ENCODE results near the gene FAM168A. TPM values are rescaled to one million over a fixed set of nuclear protein-coding genes. Genes with fewer than 3 reads are reported as not detected.

The FAM168A gene
- total and polyA plus RNA-seq, 9 of the 15 experiments (the other 6 are each of a cell fraction or from before 2014, with no cell fraction given): 0.44 to 7.2 (median 2.9) TPM

- peaks cover 31% of the 10 kb centered on the region for H4K20me1 ChIP-seq (replicated peaks; ENCODE audit: control insufficient read depth, insufficient read depth, low read length)
- H2AFZ ChIP-seq (ENCODE audit: low read depth, low read length): no peak overlapping the region
- no peak for TF ChIP-seq ZNF23 (CRISPR knock-in tag; IDR thresholded peaks at IDR 0.05)
- TF ChIP-seq RBFOX2 (IDR thresholded peaks at IDR 0.05; ENCODE audit: low read depth, low read length): 0 out of 2 replicates have a peak, but pooled peaks have one; percentile 25
- in situ Hi-C loops (cut with MboI): loop anchor here (5.0 kb wide), 2 partner anchors 39 to 84 kb away; partner anchors contain the start of gene ARHGEF17
- ATAC-seq (no peak), DNase-seq (ENCODE audit: extremely low read depth in 1 of 4, low spot score in 3 of 4) (no peak), FAIRE-seq (no peak)
- peak overlapping the region in 1 of 2 experiments; percentile 65; a peak in 2 of 4 replicates for H3K9ac ChIP-seq (ENCODE audit: insufficient read depth in 1 of 2, low read depth in 2 of 2, low read length in 2 of 2)
- ChIA-PET CTCF (ENCODE audit: low intra/inter-chr PET ratio) (interaction anchor here (1.5 to 4.0 kb wide), 2 partner anchors 40 kb away, joined by 3 to 51 read pairs; no protein-coding TSS in a partner anchor), POLR2A (interaction anchor here (1.2 kb wide), 1 partner anchor 9 kb away, joined by 4 read pairs; no protein-coding TSS in a partner anchor)
- intact Hi-C loops (cut with micrococcal nuclease): no loop called here
- H3K4me3 ChIP-seq: no peak overlapping the region
- no peak overlapping the region for H3K27ac ChIP-seq (ENCODE audit: extremely low read depth, low read depth, low read length)
- H3K79me2 ChIP-seq (ENCODE audit: control insufficient read depth, insufficient read depth, low read length): peaks cover 26% of the 10 kb centered on the region
- H3K27me3 ChIP-seq (ENCODE audit: control insufficient read depth in 2 of 2, insufficient read depth in 2 of 2, low read length in 2 of 2): no peaks in the 10 kb centered on the region
- H3K36me3 ChIP-seq (ENCODE audit: control insufficient read depth, insufficient read depth, low read length): peaks cover 68% of the 10 kb centered on the region; the same call in 2 of the 3 replicates
- 87% methylated on average over 11 of the region's 12 CpGs for WGBS (ENCODE audit: insufficient coverage, low coverage, missing lambda C conversion rate)
- H3K9me1 ChIP-seq (ENCODE audit: control insufficient read depth, insufficient read depth, low read length): peaks cover 6% of the 10 kb centered on the region
- H3K4me1 ChIP-seq (replicated peaks in 1 of 2; ENCODE audit: control insufficient read depth in 2 of 2, insufficient read depth in 2 of 2, low read length in 2 of 2): peaks cover 9 to 65% of the 10 kb centered on the region in 2 experiments
- no TSS peak for BruUV-seq (replicated peaks)
- H3K4me2 ChIP-seq (ENCODE audit: insufficient read depth, low read length): no peak overlapping the region
- H3K9me3 ChIP-seq (replicated peaks; ENCODE audit: control insufficient read depth, insufficient read depth, low read depth, low read length): no peaks in the 10 kb centered on the region
Observed at GRCh38 chr11:73390601-73391565, 207.0 kb downstream of the FAM168A start.

DNA sequence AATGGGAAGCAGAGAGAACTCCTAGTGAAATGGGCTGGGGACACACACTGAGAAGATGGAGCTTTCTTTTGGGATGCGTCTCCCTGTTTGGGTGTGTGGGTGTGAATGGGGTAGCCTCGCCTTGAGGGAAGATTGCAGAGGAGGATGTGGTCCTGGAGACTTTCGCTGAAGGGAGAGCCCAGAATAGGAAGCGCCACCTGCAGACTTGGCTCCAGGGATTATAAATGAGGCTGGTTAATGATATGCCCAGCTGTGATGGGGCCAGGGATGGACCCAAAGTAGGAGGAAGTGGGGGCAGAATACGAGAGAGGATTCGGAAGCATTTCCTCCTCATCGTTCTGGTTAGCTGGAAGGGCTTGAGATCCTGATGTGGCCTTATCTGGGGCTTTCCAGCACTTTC lies 208.0 kb downstream of the FAM168A start:
- Histone ChIP-seq H3K9me3 (replicated peaks; ENCODE audit: control insufficient read depth, insufficient read depth, low read depth, low read length) (no peaks in the 10 kb centered on the region), H3K27me3 (ENCODE audit: control insufficient read depth in 2 of 2, insufficient read depth in 2 of 2, low read length in 2 of 2) (no peaks in the 10 kb centered on the region), H4K20me1 (replicated peaks; ENCODE audit: control insufficient read depth, insufficient read depth, low read length) (peaks cover 30% of the 10 kb centered on the region), H3K27ac (ENCODE audit: extremely low read depth, low read depth, low read length) (no peak overlapping the region), H3K4me3 (no peak overlapping the region), H3K36me3 (ENCODE audit: control insufficient read depth, insufficient read depth, low read length) (peaks cover 61% of the 10 kb centered on the region; the same call in 2 of the 3 replicates), H3K9me1 (ENCODE audit: control insufficient read depth, insufficient read depth, low read length) (peaks cover 6% of the 10 kb centered on the region), H2AFZ (ENCODE audit: low read depth, low read length) (no peak overlapping the region), H3K79me2 (ENCODE audit: control insufficient read depth, insufficient read depth, low read length) (peaks cover 36% of the 10 kb centered on the region), H3K9ac (ENCODE audit: insufficient read depth in 1 of 2, low read depth in 2 of 2, low read length in 2 of 2) (no peak overlapping the region), H3K4me1 (replicated peaks in 1 of 2; ENCODE audit: control insufficient read depth in 2 of 2, insufficient read depth in 2 of 2, low read length in 2 of 2) (peaks cover 19 to 71% of the 10 kb centered on the region in 2 experiments), H3K4me2 (ENCODE audit: insufficient read depth, low read length) (no peak overlapping the region)
- no peak for FAIRE-seq
- in situ Hi-C loops (cut with MboI): loop anchor here (5.0 kb wide), 2 partner anchors 38 to 83 kb away; partner anchors contain the start of gene ARHGEF17
- ChIA-PET POLR2A (interaction anchor here (1.2 kb wide), 1 partner anchor 10 kb away, joined by 4 read pairs; no protein-coding TSS in a partner anchor), CTCF (ENCODE audit: low intra/inter-chr PET ratio) (interaction anchor here (1.5 kb wide), 1 partner anchor 39 kb away, joined by 3 read pairs; no protein-coding TSS in a partner anchor)
- WGBS (ENCODE audit: insufficient coverage, low coverage, missing lambda C conversion rate): 82% methylated on average over 7 of the region's 7 CpGs
- no TSS peak for BruUV-seq (replicated peaks)
- ATAC-seq: no peak
- intact Hi-C loops (cut with micrococcal nuclease): no loop called here
- no peak for DNase-seq (ENCODE audit: extremely low read depth in 1 of 4, low spot score in 3 of 4)
- TF ChIP-seq NUFIP1 (IDR thresholded peaks at IDR 0.05; ENCODE audit: partially characterized antibody): no peak
- no peak for TF ChIP-seq MTA3 (IDR thresholded peaks at IDR 0.05; ENCODE audit: borderline replicate concordance)
- TF ChIP-seq ZNF584 (CRISPR knock-in tag; IDR thresholded peaks at IDR 0.05; ENCODE audit: low read depth): no peak
- TF ChIP-seq GTF2E2 (tag; IDR thresholded peaks at IDR 0.05): no peak
- no peak for TF ChIP-seq HDAC3 (IDR thresholded peaks at IDR 0.05; ENCODE audit: borderline replicate concordance, partially characterized antibody)
- TF ChIP-seq ZNF511 (CRISPR knock-in tag; IDR thresholded peaks at IDR 0.05): no peak
- TF ChIP-seq ETS2 (tag; IDR thresholded peaks at IDR 0.05; ENCODE audit: borderline replicate concordance, poor library complexity, severe bottlenecking): no peak
- no peak for TF ChIP-seq KHSRP (IDR thresholded peaks at IDR 0.05)
- no peak for TF ChIP-seq ATF7 (IDR thresholded peaks at IDR 0.05)
